GM12878 (cell line): ENCODE measurements around the gene DAPK2. TPM values are rescaled to one million over a fixed set of nuclear protein-coding genes. Genes with fewer than 3 reads are reported as not detected.
A peak's percentile ranks its signal among the peaks of the same experiment; 100 is the strongest.

Experiments
- ATAC-seq: fragments of 200-7000 bp; cut with Tn5 transposase; 3 replicates; pipeline ENCODE4 v1.9.1; 2020; ENCODE audit warnings: mild to moderate bottlenecking, moderate library complexity
- BruUV-seq: library from RNA; stranded (reverse); fragments of 400-500 nt; replicated peaks from 2 replicates; lab custom pipeline; 2021; lab: Mats Ljungman, UMichigan
- CTCF ChIA-PET: fragments of 300-600 bp; sonication (Branson Sonifier 250); formaldehyde crosslinking; extraction: SDS; loops from one replicate; lab custom pipeline; 2021; ENCODE audit warnings: inconsistent platforms; lab: Yijun Ruan, JAX
- POLR2A ChIA-PET: fragments of 350-600 bp; formaldehyde crosslinking; extraction: SDS; loops from one replicate; lab custom pipeline; 2021; ENCODE audit warnings: inconsistent platforms; lab: Charles Lee
- RAD21 ChIA-PET: fragments of 300-600 bp; sonication (Branson Sonifier 250); formaldehyde crosslinking; loops from one replicate; lab custom pipeline; 2023; ENCODE audit warnings: antibody characterized with exemption; ENCODE audit not compliant: unreplicated experiment; lab: Charles Lee
- SMC1A ChIA-PET: fragments of 300-600 bp; sonication (Branson Sonifier 250); formaldehyde crosslinking; loops from one replicate; lab custom pipeline; 2023; ENCODE audit not compliant: unreplicated experiment, uncharacterized antibody; lab: Charles Lee
- DNase-seq: peaks from one replicate; pipeline ENCODE4 v3.0.0-alpha.2; 2011; ENCODE audit warnings: low read depth, low spot score
- FAIRE-seq: peaks from 3 replicates; lab custom pipeline; 2011; peaks lifted over from hg19 to GRCh38; lab: Jason Lieb, UNC
- H2AFZ ChIP-seq: 2 replicates; pipeline ENCODE4 v1.6.0; 2011; ENCODE audit warnings: low read depth, low read length, control low read depth; ENCODE audit not compliant: control insufficient read depth
- H3K27ac ChIP-seq: 2 replicates; pipeline ENCODE4 v1.5.1; 2011; ENCODE audit warnings: control low read depth; ENCODE audit not compliant: control insufficient read depth, insufficient read depth
- H3K27me3 ChIP-seq, 2 experiments: replicated peaks in 1 of 2; 2 replicates each; pipeline versions ENCODE4 v1.6.0 to v1.6.1; 2011; ENCODE audit warnings: low read length in 1 of 2; ENCODE audit not compliant: control insufficient read depth in 2 of 2, insufficient read depth in 2 of 2
- H3K36me3 ChIP-seq, 2 experiments: 2 replicates each; pipeline ENCODE4 v1.5.1; 2011; ENCODE audit warnings: low read length in 1 of 2; ENCODE audit not compliant: control insufficient read depth in 2 of 2, insufficient read depth in 2 of 2
- H3K4me1 ChIP-seq: 2 replicates; pipeline ENCODE4 v1.6.1; 2011; ENCODE audit warnings: mild to moderate bottlenecking, low read length, moderate library complexity, mixed read lengths; ENCODE audit not compliant: control insufficient read depth, insufficient read depth
- H3K4me2 ChIP-seq: 2 replicates; pipeline ENCODE4 v1.6.0; 2011; ENCODE audit warnings: control low read depth; ENCODE audit not compliant: control insufficient read depth, insufficient read depth
- H3K4me3 ChIP-seq: fragments of 200-600 bp; sonication (generic); 2 replicates; pipeline ENCODE4 v1.5.1; 2016
- H3K79me2 ChIP-seq: 2 replicates; pipeline ENCODE4 v1.6.0; 2011; ENCODE audit warnings: low read length; ENCODE audit not compliant: control insufficient read depth, insufficient read depth
- H3K9ac ChIP-seq: 2 replicates; pipeline ENCODE4 v1.8.0; 2011; ENCODE audit warnings: low read length, control low read depth, mixed read lengths; ENCODE audit not compliant: control insufficient read depth, insufficient read depth
- H3K9me3 ChIP-seq: replicated peaks from 3 replicates; pipeline ENCODE4 v1.5.1; 2011; ENCODE audit warnings: mild to moderate bottlenecking, low read length; ENCODE audit not compliant: control insufficient read depth, insufficient read depth
- H4K20me1 ChIP-seq: 2 replicates; pipeline ENCODE4 v1.6.0; 2011; ENCODE audit not compliant: control insufficient read depth, insufficient read depth
- EGR1 ChIP-seq, 2 experiments: IDR thresholded peaks; 1 replicate in 1 of 2; 2 replicates in 1 of 2; pipeline ENCODE4 v1.6.1; 2011 to 2012; ENCODE audit warnings: low read depth in 2 of 2, low read length in 2 of 2, borderline replicate concordance in 1 of 2, mild to moderate bottlenecking in 1 of 2, moderate library complexity in 1 of 2
- NFIC ChIP-seq: IDR thresholded peaks from 2 replicates; pipeline ENCODE4 v1.6.1; 2012; ENCODE audit warnings: low read depth, mild to moderate bottlenecking, inconsistent platforms, low read length, moderate library complexity
- PML ChIP-seq: IDR thresholded peaks from 2 replicates; pipeline ENCODE4 v1.6.1; 2012; ENCODE audit warnings: low read length, inconsistent platforms
- RBBP5 ChIP-seq: fragments of 200-600 bp; sonication (generic); conservative IDR thresholded peaks from 2 replicates; pipeline ENCODE4 v1.6.1; 2016
- RELA ChIP-seq: fragments of 450-650 bp; IDR thresholded peaks from 2 replicates; pipeline ENCODE4 v1.8.0; 2014; ENCODE audit warnings: borderline replicate concordance; ENCODE audit not compliant: partially characterized antibody
- WGBS: methylation state at CpG from one replicate; pipeline ENCODE4 v1.1.6; 2016; ENCODE audit warnings: low lambda C conversion rate; ENCODE audit not compliant: insufficient replicate concordance, insufficient coverage; ENCODE audit errors: missing lambda C conversion rate; 5-methylcytosine and 5-hydroxymethylcytosine counted together
- in situ Hi-C: fragments of 300-500 bp; cut with MboI; formaldehyde crosslinking; loops from 9 replicates; pipeline ENCODE4 v1.14.3; 2018; ENCODE audit warnings: mixed read lengths
- intact Hi-C: fragments of 100-400 bp; cut with micrococcal nuclease; formaldehyde crosslinking; loops from one replicate; pipeline ENCODE4 v1.14.2; 2022; ENCODE audit not compliant: unreplicated experiment
- polyA plus RNA-seq, 11 experiments: library from polyadenylated mRNA; depleted of rRNA in 4 of 11; unstranded in 6 of 11; stranded (reverse) in 5 of 11; fragments of >200 nt; fragmentation: Nextera tagmentation in 4 of 11; fragmentation: Illumina TruSeq in 1 of 11; extraction: Ambion mirVana in 4 of 11; extraction: Trizol in 1 of 11; gene quantifications; 1 replicate in 1 of 11; 2 replicates in 10 of 11; pipeline versions ENCODE4 v1.2.1 to v1.2.3, GENCODE V29; 2011 to 2016; ENCODE audit warnings: inconsistent platforms in 2 of 11, missing spikeins in 2 of 11, low read depth in 1 of 11
- total RNA-seq, 4 experiments: library from RNA; depleted of rRNA in 3 of 4; stranded (reverse); fragments of >200 nt in 3 of 4; fragmentation: Illumina TruSeq in 1 of 4; extraction: Trizol in 1 of 4; gene quantifications; 2 replicates each; pipeline versions ENCODE4 v1.2.1 to v1.2.3, GENCODE V29; 2013 to 2021
- TF ChIP-seq, protein P1 (sequence below): IDR thresholded peaks from 2 replicates; pipeline ENCODE4 v1.6.1; 2012; ENCODE audit warnings: low read depth, low read length, improper control_type of control experiment
- TF ChIP-seq, protein P2 (sequence below): fragments of 450-650 bp; IDR thresholded peaks from 2 replicates; pipeline ENCODE4 v1.6.1; 2016; ENCODE audit warnings: mild to moderate bottlenecking
- TF ChIP-seq, protein P3 (sequence below): fragments of 450-650 bp; IDR thresholded peaks from 2 replicates; pipeline ENCODE4 v1.6.1; 2018; ENCODE audit warnings: mild to moderate bottlenecking, low read depth, moderate library complexity; ENCODE audit not compliant: partially characterized antibody

The DAPK2 gene
- total and polyA plus RNA-seq, 10 of the 15 experiments (the other 5 are each of a cell fraction or from before 2014, with no cell fraction given), result 0.69 to 8.4 (median 4.1) TPM

DNA sequence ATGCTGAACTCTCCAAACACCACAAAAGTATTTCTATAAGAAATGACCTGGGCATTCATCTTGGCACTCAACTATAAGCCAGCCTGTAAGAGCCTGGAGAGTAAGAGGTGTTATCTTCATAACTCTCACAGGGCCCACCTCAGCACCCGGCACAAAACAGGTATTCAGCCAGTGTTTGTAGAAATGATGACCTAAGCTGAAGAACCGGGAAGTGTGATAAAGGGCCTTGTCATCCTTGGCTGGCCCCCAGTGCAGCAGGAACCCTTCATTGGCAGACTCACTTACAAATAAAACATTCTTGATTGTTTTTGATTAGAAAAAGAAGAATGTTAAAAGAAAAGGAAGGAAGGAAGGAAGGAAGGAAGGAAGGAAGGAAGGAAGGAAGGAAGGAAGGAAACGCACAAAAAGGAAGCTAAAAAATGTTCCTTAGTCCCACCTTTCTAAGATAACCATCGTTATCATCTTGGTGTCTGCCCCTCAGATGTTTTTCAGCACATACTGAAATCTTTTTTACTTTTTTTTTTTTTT lies 52.1 kb downstream of the DAPK2 start:
- WGBS, result 78% methylated on average over 4 of the region's 4 CpGs
- Histone ChIP-seq H3K9ac (no peak overlapping the region), H3K4me2 (no peak overlapping the region), H3K27ac (0 out of 2 replicates have a peak overlapping the region, but pooled peaks have one; percentile 20), H3K4me3 (no peak overlapping the region), H3K36me3 (no peaks in the 10 kb centered on the region; a peak in 1 of 4 replicates), H2AFZ (no peak overlapping the region), H3K27me3 (no peaks in the 10 kb centered on the region), H3K4me1 (peaks cover 58% of the 10 kb centered on the region), H3K9me3 (no peaks in the 10 kb centered on the region), H3K79me2 (peaks cover 5% of the 10 kb centered on the region; the same call in 1 of the 2 replicates), H4K20me1 (no peaks in the 10 kb centered on the region)
- BruUV-seq, result no TSS peak
- FAIRE-seq (no peak), DNase-seq (no peak), ATAC-seq (no peak)
- ChIA-PET CTCF (interaction anchor here (0.7 to 1.1 kb wide), 3 partner anchors 15 to 124 kb away, joined by 3 to 4 read pairs (median 3); no protein-coding TSS in a partner anchor), POLR2A (no interaction called here), SMC1A (interaction anchor here (0.6 to 1.2 kb wide), 3 partner anchors 13 to 845 kb away, joined by 3 read pairs; no protein-coding TSS in a partner anchor), RAD21 (interaction anchor here (0.7 to 1.6 kb wide), 2 partner anchors 15 to 103 kb away, joined by 3 to 5 read pairs; no protein-coding TSS in a partner anchor)
- in situ Hi-C loops, result no loop called here
- intact Hi-C loops, result no loop called here
- TF ChIP-seq, protein P1, sequence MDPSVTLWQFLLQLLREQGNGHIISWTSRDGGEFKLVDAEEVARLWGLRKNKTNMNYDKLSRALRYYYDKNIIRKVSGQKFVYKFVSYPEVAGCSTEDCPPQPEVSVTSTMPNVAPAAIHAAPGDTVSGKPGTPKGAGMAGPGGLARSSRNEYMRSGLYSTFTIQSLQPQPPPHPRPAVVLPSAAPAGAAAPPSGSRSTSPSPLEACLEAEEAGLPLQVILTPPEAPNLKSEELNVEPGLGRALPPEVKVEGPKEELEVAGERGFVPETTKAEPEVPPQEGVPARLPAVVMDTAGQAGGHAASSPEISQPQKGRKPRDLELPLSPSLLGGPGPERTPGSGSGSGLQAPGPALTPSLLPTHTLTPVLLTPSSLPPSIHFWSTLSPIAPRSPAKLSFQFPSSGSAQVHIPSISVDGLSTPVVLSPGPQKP, result no peak
- TF ChIP-seq, protein P2, sequence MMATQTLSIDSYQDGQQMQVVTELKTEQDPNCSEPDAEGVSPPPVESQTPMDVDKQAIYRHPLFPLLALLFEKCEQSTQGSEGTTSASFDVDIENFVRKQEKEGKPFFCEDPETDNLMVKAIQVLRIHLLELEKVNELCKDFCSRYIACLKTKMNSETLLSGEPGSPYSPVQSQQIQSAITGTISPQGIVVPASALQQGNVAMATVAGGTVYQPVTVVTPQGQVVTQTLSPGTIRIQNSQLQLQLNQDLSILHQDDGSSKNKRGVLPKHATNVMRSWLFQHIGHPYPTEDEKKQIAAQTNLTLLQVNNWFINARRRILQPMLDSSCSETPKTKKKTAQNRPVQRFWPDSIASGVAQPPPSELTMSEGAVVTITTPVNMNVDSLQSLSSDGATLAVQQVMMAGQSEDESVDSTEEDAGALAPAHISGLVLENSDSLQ, result no peak
- no peak for TF ChIP-seq RELA
- TF ChIP-seq, protein P3, sequence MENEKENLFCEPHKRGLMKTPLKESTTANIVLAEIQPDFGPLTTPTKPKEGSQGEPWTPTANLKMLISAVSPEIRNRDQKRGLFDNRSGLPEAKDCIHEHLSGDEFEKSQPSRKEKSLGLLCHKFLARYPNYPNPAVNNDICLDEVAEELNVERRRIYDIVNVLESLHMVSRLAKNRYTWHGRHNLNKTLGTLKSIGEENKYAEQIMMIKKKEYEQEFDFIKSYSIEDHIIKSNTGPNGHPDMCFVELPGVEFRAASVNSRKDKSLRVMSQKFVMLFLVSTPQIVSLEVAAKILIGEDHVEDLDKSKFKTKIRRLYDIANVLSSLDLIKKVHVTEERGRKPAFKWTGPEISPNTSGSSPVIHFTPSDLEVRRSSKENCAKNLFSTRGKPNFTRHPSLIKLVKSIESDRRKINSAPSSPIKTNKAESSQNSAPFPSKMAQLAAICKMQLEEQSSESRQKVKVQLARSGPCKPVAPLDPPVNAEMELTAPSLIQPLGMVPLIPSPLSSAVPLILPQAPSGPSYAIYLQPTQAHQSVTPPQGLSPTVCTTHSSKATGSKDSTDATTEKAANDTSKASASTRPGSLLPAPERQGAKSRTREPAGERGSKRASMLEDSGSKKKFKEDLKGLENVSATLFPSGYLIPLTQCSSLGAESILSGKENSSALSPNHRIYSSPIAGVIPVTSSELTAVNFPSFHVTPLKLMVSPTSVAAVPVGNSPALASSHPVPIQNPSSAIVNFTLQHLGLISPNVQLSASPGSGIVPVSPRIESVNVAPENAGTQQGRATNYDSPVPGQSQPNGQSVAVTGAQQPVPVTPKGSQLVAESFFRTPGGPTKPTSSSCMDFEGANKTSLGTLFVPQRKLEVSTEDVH, result no peak
- no peak for TF ChIP-seq PML
- no peak for TF ChIP-seq NFIC
- TF ChIP-seq RBBP5, result no peak
- no peak for TF ChIP-seq EGR1 (IDR thresholded peaks at IDR 0.05; ENCODE audit: borderline replicate concordance in 1 of 2, low read depth in 2 of 2, low read length in 2 of 2)
